ENCODE data around the gene NIT1.
A peak's percentile ranks its signal among the peaks of the same experiment; 100 is the strongest.

Gene NIT1

DNA sequence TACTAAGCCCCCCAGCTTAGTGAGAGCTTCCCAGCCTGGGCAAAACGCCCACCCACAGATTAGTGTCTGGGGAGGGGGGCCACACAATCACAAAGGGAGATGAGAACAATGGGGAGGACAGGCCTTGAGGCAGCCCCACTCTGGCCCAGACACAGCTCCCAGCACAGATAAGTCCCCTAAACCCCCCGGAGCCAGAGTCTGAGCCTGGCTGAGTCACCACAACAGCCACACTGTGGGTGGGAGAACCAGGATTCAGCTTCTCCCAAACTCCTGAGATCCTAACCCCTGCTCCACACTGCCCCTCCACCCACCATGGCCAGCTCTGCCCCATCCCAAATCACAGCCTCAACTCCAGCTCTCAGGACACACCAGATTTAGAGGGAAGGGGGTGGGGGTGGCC is 32.7 kb upstream of the NIT1 start:
- DNase-seq: no peak

DNA sequence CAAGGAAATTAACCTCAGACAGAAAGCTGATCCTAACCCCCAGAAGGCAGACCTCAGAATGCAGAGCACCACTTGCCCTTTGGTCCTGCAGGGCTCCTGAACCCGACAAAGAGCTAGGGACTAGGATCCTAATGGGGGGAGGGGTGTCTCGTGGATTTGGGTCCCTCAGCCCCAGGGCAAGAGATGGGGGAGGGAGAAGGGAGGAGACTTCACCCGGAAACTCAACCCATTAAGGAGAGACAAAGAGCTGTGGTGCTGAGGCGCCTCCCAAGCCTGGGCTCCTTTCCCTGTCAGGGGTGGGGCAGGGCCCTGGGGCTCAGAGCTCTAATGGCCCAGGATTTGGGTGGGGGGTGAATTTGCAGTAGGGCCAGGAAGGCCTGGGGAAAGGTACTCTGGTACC is 31.4 kb upstream of the NIT1 start:
- DNase-seq: no peak

DNA sequence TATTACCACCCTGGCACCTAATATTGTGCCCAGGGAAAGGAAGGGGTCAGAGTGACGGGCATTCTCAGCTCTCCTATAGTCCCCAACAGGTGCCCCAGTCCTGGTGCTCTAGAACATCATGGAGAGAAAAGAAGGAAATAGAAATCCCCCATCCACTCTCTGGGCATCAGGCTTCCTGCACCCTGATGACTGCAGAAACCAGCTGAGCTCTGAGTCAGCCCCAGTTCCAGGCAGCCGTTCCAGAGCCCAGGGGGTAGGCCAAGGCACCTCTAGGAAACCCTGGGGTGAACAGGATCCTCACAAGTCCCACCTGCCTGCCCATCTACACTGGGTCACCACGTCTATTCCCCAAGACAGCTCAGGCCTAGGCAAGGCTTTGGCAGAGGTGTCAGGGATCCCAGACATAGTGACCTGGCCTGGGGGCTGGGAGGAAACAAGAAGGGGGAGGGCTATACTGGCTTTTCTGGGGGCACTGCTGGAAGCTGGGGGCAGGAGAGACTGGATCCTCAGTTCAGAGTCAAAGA is 29.3 kb upstream of the NIT1 start:
- DNase-seq: no peak

DNA sequence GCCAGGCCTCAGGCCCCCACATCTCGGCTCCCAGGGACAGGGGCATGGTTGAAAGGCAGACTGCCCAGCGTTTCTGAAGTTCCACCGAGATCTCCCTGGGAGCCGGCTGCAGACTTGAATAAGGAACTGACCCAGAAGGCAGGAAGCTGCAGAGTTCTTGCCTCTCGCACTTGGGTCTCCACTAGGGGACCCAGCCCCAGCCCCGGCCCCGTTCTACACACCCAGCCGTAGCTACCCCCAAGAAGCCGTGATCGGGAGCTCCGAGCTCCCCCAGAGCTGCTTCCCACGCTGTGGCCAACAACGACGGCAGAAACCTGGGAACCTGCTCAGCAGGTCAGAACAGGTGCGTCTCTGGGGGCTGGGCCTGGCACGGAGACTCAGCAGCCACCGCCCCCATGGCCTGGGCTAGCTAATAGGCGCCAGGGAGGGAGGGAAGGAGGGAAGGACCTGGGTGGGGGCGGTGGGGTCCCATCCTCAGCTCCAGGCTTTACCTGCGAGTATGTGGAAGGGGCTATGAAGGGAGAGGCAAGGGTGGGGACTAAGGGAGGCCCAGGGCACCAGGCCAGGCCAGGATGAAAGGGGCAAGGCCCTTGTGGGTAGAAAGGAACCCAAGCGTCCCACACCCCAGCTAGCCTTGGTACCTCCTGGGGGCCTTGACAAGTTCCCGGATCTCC is 28.5 kb upstream of the NIT1 start, which contains the start of gene NECTIN4:
Gene NECTIN4, minus strand, starts transcription at position 308 of the 674 bp plus-strand sequence. Its CDS starts 262 bp downstream, at position 46.
- no peak for DNase-seq

DNA sequence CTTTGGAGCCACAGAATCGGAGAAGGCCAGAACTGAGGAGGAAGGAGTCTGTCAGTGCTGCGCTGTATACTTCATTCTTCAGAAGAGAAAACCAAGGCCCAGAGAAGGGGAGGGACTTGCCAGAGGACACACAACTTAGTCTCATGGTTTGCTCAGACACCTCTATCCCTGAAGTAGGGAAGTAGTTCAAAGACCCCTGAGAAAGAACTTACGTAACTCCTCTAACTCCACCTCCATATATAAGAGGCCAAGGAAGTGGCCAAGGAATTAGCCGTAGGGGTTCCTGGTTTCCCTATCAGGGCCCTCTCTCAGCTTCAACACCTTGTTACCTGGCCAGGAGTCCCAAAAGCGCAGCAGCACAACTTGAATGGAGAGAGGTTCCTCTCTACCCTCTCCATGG is 28.0 kb upstream of the NIT1 start:
- DNase-seq: no peak

DNA sequence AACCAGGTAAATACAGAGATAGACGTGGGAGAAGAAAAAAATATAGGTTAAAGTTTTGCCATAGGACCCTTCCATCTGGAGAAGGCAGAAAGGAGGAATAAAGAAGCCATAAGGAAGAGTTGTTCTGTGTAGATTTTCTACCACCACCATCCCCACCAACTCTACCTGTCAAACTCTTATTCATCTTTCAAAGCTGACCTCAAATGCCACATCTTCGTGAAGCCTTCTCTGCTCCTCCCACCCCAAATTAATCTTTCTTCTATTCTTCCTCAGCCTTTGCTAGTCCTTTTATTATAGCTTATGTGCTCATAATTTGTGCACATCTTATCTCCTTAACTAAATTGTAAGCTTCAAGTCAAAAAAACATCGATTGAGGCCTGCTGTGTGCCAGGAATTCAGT is 27.3 kb upstream of the NIT1 start:
- DNase-seq: no peak

DNA sequence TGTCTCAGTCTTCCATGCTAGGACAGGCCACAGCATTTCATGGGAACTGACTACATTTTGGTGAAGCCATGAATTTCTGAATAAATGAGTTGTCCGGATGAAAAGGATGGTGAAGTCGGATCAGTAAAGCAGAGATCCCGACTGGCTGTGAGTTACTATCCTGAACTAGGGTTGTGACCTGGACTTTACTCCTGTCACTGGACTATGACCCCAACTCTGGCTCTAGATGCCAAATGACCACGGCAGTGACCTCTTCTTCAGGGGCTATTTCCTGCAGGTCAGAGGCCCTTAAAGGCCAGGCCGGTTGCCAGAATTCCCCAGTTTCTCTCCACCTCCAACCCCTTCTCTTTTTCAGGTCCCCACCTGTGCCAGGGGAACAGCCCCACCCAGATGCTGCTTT is 26.8 kb upstream of the NIT1 start:
- no peak for DNase-seq

DNA sequence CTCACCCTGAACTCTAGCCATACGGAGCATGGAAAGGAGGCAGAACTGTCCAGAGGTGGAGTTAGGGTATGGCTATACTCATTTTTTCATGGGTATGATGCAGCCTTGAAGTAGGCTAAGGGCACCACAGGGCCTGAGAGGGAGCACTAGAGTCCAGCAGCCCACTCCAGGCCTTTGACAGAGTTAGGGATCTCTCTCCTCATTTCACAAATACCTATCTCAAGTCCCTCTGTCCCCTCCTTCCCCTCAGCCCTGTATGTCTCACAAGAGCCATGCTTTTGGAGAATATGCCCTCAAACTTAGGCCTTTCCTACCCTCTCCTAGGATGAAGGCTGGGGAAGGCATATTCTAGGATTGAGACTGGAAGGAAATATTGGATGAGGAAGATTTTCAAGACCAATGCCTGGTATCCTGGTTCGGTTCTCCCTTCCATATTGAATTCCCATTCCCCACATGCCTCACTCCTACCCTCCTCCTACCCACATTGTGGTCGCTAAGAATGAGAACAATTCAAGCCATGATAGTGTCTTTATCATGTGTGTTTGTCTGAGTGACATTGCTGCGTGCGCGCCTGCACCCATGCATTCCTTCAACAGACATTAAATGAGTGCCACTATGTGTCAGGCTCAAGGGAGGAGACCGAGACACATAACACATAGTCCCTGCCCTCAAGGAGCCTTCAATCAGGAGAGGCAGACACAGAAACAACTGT is 26.0 kb upstream of the NIT1 start:
- DNase-seq: no peak

DNA sequence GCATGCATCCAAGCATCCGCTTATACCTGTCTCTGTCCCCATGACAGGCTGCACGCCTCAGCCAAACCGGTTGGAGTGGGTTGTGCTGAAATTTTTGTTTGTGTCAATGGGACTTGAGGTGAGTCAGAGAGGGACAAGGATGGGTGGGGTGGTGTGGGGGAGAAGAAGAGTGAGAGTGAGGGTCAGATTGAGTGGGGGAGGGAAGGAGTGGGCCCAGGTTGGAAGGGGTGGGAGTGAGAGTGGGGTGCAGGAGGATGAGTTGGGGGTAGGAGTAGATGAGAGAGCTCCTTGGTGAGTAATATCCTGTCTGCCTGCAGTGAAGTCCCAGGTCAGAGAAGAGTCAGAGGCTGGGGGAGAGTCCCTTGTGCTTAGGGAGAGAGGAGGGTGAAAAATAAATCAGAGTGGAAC is 25.3 kb upstream of the NIT1 start:
- DNase-seq: no peak

DNA sequence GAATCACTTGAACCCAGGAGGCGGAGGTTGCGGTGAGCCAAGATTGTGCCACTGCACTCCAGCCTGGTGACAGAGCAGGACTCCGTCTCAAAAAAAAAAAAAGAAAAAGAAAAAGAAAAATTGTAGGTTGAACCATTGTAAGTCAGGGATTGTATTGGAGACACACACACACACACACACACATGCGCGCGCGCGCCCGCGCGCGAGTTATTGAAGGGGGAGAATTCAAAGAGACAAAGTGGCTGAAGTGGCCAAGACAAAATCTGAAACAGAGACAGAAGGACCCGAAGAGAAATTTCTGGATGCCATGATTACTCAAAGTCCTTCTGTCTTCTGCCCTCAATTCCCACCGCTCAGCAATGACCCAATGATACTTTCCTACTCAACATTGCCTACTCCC is 23.4 kb upstream of the NIT1 start:
- DNase-seq: no peak

DNA sequence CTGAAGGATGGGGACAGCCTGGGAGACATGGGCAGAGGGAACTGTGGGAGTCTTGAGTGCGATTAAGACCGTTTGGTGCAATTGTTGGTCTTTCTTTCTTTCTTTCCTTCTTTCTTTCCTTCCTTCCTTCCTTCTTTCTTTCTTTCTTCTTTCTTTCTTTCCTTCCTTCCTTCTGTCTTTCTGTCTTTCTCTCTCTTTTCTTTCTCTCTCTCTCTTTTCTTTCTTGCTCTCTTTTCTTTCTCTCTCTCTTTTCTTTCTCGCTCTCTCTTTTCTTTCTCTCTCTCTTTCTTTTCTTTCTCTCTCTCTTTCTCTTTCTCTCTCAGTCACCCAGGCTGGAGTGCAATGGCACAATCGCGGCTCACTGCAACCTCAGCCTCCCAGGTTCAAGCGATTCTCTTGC is 22.7 kb upstream of the NIT1 start:
- DNase-seq: no peak

DNA sequence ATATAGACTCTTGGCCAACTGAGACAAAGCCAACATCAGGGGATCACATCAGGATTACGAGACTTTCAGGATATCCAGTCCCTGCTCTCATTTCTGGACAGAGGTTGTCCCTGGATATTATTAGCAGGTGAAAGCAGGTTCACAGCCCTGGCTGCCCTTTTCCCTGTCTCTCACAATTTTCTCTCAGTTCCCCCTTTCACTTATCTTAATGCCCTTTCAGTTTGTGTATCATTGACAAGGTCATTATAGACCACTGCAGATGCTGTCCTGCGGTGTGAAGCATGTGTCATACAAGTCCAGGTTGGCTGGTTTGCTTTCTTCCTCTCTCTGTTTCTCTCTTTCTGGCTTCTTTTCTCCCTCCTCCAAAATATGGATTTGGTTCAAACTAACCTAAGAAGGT is 21.9 kb upstream of the NIT1 start:
- no peak for DNase-seq

DNA sequence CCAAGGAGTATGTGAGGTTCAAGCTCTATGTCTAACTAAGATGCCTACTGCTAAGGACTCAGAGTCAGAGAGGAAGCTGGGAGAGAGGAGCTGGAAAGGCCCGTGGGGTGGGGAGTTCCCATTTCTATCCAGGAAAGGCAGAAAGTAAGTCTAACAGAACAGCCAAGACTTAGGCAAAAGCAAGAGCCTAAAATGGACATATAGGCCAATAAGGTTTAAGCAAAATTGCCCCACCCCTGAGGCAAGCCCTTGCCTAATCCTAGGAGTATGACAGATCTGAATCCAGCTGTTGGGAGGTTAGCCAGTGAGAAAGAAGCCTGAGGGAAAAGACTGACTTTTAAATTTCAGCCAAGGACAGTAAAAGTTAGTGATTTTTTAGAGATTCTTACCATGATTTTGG is 21.4 kb upstream of the NIT1 start:
- no peak for DNase-seq

DNA sequence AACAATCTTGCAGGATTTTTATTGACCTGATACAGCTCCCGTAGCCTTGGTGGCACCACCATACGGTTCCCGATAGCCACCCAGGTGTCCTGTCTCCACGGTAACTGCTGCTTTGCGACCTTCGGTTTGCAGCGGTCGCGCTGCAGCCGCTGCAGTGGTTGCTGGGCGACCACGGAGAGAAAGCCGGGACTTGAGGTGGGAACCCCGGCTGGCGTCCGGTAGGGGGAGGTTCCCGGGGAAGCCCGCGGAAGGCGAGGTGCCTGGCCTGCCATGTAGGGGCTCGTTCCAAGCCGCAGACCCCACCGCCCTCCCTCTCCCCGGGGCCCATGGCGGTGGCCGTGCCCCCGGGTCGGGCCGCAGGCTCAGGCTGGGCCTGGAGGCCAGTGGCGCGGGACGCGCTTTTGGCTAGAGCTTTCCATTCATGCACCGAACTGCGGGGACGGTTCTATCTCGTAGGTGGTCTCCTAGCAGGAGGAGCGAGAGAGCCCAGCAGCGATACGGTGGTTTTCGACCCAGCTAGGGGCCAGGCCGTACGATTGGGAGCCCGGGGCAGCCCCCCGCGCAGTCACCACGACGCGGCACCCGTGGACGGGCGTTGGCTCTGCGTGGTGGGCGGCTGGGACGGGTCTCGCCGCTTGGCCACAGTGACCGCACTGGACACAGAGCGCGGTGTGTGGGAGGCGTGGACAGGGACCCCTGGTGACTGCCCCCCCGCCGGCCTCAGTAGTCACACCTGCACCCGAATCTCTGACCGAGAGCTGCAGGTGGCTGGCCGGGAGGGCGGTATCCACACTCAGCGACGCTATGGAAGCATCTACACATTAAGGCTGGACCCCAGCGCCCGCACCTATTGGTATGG is 19.5 kb upstream of the NIT1 start, which contains the start of gene KLHDC9:
Gene KLHDC9, plus strand, starts transcription at position 152 of the 859 bp plus-strand sequence. Its CDS starts 175 bp downstream, at position 327.
- peak; percentile 14 for DNase-seq

DNA sequence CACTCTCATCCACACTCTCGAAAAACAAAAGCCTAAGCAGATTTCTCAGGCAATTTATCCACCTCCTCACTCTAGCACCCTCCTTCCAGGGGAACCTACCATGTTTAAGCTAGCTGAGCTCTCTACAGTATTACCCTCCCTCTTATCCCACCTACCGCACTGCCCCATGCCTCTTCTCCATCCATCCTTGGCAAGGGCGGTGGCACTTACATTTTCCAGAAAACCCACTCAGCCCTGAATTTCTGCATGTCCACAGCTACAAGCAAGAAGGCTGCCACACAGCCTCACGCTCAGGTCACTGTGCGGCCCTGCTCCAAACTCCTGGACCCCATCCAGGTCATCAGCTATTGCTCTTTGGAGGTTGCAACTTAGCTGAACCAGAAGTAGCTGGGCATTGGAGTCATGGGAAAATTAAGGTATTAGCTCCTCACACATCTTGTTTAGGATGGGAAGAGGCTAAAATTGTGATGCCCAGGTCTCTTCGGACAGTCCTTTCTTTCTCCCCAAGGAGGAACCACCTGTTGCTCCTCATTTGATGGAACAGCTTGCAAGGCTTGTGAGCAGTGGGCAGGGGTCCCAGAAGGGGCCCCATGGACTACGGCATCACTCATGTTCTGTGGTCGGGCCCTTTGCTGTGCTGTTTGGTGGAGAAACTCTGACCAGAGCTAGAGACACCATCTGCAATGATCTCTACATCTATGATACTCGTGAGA is 18.7 kb upstream of the NIT1 start:
- DNase-seq: no peak

DNA sequence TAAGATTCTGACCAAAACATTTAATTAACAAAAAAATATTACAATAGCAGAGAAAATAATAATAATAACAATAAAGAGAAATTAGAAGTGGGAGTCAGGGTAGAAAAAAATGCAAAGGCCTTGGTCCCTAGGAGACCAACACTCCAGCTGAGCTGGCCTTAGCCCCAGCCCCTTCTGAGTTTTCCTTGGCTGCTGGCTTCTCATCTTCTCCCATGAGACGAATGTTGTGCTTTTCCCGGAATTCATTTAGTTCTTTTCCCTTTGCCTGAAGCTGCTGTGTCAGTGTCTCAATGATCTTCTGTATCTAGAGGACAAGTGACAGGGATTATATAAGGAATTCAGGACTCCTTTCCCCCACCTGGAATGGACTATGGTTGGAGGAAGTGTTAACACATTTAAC is 17.3 kb upstream of the NIT1 start:
- DNase-seq: no peak

DNA sequence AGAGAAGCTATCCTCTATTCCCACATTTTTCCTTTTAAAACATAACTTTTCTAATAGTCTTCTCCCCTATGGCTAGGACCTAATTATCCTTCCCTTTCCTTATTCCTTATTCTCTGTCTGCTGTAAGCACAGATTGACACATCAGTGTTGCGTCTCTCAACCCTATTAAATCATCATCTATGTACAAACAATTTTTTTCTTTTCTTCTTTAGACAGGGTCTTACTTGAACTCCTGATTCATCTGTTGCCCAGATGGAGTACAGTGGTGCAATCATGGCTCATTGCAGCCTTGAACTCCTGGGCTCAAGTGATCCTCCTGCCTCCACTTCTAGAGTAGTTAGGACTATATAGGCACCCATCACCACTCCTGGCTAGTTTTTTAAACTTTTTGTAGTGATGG is 11.5 kb upstream of the NIT1 start:
- DNase-seq: no peak

DNA sequence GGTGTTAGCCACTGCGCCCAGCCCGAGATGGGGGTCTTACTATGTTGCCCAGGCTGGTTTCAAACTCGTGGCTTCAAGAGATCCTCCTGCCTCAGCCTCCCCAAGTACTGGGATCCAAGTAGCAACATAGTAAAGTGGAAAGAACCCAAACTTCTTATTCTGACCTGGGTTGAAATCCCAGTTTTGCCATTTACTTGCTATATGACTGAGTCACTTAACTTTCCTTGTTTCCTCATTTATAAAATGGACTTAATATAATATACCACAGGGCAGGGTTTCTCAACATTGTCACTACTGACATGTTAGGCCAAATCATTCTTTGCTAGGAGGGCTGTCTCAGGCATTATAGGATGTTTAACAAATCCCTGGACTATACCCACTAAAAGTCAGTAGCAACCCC is 6.8 kb upstream of the NIT1 start:
- no peak for DNase-seq

DNA sequence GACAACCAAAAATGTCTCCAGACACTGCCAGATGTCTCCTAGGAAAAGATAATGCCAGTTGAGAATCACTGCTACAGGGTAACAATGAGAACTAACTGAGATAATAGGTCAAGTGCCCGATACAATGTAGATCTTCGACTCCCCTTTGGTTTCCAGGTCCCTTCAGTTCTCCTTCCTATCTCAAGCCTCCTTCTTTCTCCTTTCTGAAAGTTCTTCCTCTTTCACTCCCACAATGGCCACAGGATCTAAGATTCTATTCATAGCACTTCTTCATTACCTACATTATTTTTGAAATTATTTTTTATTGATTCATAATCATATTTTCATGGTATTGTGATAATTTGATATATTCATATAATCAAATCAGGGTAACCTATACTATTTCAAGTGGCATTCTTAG is 6.4 kb upstream of the NIT1 start:
- DNase-seq: no peak

DNA sequence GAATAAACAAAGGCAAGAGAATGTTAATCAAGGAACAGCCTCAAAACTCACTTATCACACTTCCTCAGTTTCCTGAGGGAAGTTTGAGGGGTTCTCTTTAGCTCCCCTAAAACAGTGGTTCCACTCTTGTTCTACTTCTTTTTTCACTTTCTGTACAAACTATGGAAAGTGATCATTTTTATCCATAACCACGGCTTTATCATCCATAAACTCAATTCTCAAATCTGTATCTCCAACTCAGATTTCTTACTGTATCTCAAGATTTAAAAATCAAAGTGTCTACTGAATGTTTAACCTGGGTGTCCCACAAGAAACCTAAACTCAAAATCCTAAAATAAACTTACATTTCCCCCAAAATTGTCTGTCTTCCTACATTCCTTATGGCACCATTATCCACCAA is 4.0 kb upstream of the NIT1 start:
- DNase-seq: no peak

DNA sequence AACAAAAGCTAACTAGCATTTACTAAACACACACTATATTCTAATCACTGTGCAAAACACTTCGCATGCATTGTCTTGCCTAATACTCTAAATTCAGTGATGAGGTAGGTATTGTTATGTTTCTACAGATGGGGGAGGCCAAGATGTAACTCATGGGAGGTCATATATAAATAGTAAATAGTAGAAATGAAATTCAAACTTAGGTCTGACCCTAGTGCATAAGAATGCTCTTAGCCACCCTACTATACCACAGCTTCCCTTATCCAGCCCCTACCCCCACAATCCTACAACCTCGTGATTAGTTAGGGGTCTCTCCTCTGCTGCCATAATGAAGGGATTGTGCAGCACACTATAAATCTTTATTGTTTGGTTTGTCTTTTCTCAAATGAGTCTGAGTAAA is 3.3 kb upstream of the NIT1 start:
- no peak for DNase-seq

DNA sequence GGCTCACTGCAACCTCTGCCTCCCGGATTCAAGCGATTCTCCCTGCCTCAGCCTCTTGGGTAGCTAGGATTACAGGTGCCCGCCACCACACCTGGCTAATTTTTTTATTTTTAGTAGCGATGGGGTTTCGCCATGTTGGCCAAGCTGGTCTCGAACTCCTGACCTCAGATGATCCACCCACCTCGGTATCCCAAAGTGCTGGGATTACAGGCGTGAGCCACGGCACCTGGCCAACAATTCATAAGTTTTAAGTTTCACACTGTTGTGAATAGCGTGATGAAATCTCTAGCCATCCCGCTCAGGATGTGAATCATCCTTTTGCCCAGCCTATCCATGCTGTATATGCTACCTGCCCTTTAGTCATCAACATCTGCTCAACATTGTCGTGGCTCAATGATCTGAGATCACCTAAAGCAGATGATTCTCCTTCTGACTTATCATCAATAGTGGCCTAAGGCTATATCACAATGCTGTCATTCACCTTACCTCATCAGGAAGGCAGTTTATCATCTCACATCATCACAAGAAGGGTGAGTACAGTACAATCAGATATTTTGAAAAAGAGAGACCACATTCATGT is 2.7 kb upstream of the NIT1 start:
- DNase-seq: no peak
